HG03280 (cell line): ENCODE measurements around the gene IGSF1.
"Not testable (repeated sequence)": the region's sequence is repeated elsewhere in the genome, so short reads cannot be mapped to it uniquely, and the experiment has no call there.

Source experiments
- ATAC-seq: cut with Tn5 transposase; IDR thresholded peaks from one replicate; pipeline ENCODE4 v1.9.1; 2021; ENCODE audit warnings: mild to moderate bottlenecking, moderate library complexity; ENCODE audit not compliant: unreplicated experiment

Gene IGSF1

DNA sequence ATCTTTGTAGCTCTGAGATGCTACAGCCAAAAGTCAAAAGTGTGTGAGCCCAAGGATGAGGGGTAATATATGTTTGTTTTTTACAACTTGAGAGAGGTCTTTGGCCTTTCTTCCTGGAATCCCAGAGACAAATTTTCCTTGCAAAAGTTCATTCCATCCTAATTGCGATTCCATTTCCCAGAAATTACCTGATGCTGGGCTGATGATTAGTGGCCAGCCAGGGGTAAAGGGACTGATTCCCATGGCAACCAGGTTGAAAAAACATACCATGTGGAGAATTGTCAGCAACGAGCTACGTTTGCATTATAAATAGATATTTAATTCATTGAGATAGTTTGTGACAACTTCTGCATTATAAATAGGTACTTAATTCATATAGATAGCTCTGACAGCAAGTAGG is 17.8 kb downstream of the IGSF1 start:
- ATAC-seq: no peak

DNA sequence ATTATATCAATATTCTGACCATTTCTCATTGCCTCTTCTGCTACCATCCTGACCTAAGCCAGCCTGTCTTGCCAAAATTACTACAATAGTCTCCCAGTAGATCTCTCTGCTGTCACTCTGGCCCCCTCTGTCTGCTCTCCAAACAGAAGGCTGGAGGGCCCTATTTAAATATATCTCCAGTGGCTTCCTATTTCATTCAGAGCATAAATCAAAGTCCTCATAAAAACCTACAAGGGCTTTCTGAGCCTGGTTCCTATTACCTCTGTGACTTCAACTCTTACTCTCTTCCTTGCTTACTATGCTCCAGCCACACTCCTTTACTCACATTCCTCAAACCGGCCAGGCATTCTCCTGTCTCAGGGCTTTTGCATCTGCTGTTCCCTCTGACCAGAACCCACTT is 19.0 kb downstream of the IGSF1 start:
- no peak for ATAC-seq

DNA sequence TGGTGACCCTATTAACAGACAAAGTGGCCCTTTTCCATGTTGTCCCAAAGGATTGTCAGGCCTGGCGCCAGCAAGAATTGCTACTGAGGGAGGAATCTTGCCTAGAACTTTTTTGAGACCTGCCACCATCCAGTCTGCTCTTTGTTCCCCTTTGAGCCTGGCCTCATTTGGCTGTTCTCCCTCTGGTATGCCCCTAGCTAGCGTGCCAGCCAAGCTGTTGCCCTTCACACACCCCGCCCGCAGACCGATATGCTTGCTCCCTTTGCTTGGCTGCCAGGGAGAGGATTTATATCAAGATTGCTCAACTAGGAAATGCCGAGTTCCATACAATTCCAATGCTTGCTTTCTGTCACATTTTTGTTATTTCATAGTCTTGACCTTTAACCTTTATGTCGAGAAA is 24.4 kb downstream of the IGSF1 start:
- ATAC-seq: no peak

DNA sequence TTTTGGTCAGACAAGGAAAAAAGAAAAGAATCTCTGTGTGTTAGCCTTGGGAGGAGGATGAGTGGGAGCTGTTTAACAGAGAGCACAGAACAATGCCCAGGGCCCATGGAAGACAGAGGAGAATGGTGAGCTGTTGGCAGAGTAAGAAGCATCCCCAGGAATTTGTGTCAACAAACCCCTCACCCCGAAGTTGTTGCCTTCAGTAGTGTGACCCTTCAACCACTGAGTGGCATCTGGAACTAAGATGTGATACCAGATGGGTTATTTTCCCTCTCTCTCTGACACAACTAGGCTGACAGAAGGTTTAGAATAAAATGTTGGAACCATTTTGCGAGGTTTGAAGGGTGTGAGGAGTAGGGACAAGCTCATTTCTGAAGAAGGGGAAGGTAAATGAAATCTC is 25.1 kb downstream of the IGSF1 start:
- ATAC-seq: no peak

DNA sequence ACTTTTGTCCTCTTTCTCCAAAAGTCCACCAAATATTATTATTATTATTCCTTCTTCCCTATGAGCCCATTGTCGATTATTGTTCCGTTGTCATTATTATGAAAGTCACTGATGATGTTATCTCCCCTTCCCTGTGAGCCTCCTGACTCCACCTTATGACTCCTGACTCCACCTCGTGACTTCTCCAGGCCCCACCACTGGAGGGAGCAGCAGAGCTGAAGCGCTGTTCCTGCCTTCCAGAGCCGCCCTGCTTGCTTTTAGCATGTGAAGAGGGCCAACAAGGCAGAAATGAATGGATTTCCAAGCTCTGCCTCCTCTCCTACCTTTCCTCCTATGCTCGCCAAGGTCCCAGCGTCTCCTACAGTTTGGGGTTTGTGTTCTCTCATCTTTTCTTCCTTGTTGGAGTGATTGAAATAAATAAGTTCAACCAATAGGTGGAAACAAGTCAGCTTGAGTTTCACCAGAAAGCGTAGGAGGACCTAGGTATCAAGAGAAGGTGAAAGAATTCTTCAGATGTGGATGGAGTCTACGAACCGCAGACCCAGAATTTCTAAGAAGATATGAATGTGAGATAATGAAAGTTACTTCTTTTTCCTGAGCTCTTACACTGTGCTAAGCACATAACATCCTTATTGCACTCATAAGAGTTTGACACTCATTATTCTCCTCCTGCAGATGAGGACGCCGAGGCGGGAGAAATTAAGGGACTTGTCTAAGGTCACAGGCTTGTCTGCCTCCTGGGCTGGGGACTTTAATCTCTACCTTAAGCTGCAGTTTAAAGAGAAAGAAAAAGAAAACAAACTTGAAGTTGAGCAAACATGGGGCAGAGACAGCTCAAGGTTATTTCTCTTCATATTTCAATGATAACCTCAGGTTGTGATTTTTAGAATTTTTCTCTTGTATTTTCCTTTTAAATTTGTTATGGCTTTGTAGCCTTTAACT is 26.1 kb downstream of the IGSF1 start:
- no peak for ATAC-seq

DNA sequence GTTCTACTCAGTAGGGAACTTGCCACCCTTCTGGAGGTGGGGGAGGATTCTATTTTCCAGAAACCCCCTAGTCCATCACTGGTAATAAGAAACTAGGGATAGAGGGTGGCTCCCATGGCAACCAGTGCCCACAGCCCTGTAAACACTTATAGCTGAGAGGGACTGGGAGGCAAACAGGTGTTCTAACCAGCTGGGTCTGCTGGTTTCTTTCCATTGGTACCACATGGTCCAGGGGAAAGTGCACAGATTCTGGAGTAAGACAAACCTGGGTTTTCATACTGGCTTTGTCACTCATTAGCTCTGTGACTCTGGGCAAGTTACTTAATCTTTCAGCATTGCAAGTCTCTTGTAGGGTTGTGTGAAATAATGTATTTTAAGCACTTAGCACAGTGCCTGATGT is 26.9 kb downstream of the IGSF1 start:
- no peak for ATAC-seq

DNA sequence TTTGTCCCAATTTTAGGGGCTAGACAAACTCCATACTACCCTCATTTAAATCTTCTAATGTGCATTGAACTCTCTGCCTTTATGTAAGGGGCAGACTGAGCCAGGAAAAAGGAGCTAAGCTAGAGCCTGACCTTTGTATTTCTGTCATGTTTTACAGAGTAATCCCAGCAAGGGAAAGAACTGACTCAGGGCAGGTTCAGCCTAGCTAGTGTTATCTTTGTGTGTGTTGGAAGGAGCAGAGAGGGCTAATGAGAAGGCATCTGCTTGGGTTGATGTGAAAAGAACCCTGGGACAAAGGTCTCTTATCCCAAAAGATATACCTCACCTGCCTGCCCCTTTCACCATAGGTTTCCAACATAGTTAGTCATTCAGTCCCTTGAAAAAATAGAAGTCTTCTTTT is 31.7 kb downstream of the IGSF1 start:
- ATAC-seq: no peak

DNA sequence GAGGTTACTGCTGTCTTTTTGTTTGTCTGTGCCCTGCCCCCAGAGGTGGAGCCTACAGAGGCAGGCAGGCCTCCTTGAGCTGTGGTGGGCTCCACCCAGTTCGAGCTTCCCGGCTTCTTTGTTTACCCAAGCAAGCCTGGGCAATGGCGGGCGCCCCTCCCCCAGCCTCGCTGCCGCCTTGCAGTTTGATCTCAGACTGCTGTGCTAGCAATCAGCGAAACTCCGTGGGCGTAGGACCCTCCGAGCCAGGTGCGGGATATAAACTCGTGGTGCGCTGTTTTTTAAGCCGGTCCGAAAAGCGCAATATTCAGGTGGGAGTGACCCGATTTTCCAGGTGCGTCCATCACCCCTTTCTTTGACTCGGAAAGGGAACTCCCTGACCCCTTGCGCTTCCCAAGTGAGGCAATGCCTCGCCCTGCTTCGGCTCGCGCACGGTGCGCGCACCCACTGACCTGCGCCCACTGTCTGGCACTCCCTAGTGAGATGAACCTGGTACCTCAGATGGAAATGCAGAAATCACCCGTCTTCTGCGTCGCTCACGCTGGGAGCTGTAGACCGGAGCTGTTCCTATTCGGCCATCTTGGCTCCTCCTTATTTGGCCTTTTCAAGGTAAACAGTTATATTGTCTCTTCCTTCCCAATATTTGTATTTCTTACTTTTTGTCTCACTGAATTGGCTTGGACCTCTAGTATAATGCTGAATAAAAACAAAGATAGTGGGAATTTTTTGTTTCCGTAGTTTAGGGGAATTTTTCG is 37.9 kb downstream of the IGSF1 start:
- ATAC-seq: not testable (repeated sequence)

DNA sequence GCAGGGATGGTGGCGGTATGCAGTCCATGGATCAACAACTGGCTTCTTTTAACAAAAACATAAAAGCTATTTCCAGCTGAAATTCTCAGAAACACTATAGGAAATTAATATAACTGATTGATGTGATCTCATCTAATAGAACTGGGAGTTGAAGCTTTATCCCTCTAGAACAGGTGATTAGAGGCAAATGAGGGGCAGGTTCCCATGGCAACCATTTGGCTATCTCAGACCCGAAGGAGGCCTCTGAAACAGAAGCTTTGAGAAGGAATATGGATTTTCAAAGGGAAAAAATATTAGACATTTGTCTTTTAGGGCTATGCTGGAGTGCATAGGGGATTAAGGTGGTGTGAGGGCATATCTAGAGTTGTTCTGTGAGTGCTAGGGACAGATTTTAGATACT is 50.0 kb downstream of the IGSF1 start:
- ATAC-seq: no peak

DNA sequence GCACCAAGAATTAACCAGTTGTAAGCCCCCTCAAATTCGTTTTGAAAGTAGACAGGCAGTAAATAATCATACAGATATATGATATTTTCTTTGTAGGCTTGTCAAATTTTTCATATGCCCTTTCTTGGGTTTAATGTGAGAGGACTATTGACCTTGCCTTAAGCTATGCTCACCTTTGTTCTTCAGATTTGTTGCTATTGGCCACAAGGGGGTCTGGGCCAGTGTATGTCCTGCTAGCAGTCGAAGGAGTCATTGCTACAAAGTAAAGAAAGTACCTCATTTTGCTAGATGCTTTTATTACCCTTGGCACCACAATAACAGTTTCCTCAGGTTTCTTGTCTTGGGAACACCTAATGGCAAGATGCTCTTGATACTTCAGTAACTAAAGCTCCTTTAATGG is 51.7 kb downstream of the IGSF1 start:
- ATAC-seq: no peak

DNA sequence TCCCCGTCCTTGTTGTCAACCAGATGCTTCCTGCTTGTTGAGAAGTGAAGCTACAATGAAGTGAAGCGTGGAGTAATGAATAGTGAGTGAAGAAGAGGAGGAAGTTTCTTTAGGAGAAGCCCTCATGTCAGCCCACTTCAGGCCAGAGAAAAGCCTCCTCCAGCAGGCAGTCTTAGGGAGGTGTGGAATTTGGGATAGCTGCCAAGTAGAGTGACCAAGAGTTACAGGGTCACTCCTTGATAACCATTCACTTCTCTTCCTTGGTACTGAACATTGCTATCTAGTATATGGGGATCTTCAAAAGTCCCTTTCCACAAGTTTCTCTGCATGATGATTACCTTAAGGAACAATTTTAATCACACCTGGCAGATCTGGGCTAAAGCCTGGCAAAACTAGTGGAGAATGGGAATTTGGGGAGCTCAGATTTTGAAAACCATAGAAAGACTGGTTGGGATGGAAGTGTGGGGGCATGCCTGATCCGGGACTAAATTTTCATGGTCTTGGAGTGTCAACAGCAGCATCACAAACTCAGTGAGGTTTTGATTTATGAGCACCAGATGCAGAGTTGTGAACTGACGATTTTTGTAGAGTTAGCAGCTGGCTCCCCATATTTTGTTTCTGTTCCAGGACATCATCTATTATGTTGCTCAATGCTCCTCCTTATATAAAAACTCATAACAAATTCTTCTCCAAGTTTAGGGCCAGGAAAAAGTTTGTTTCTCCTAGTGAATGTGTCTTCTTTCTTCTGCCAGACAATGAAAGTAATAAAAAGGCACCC is 53.1 kb downstream of the IGSF1 start:
- no peak for ATAC-seq

DNA sequence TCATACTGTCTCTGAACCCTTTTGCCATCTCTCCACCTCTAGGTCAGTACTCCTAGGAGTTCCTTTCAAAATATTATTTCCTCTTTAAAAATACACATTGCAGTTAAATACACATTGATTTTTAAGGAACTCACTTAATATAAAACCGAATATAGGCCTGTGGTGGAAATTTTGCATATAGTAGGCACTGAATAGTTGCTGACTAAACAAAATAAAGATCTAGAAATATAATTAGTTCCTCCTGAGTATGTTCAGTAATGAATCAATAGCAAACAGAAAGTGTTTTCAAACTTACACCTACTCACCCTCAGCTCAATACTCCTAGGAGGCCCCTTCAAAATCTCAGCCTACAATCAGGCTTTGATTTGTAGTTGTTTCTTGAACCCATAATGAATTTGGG is 61.5 kb downstream of the IGSF1 start:
- ATAC-seq: no peak

DNA sequence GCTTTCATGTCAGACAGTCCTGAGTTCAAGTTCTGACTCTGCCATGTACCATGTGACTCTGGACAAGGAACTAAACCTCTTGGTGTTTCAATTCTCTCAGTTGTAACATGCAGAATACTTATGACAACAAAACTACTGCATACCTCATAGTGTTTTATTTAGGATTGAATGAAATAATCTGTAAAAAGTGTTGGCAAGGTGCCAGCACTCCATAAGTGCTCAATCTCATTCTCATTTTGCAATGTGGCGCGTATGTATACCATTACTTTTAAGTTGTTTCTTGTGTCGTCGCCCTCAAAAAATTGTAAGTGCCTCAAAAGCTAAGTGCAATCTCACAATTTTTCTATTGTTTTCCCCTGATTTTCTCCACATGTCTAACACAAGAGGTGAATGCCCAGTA is 62.5 kb downstream of the IGSF1 start:
- ATAC-seq: no peak

DNA sequence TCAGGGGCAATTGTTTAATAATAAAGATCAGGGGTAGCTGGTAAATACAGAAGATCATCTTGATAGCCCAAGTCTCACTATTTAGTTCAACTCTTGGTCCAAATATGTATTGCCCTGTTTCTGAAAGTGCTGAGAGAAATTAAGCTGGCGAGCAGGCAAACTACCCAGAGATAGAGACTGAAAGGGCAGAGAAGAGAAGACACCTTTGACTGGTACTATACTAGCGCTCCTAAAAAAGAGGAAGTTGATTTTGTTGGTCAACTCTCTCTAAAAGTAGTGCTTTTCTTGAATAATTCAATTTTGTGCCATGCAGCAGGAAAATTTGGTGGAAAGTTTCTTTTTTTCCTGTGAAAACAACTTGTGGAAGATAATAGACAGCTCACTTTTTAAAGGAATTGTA is 64.0 kb downstream of the IGSF1 start:
- ATAC-seq: no peak
